ENCODE measurements around the gene EEFSEC.

DNA sequence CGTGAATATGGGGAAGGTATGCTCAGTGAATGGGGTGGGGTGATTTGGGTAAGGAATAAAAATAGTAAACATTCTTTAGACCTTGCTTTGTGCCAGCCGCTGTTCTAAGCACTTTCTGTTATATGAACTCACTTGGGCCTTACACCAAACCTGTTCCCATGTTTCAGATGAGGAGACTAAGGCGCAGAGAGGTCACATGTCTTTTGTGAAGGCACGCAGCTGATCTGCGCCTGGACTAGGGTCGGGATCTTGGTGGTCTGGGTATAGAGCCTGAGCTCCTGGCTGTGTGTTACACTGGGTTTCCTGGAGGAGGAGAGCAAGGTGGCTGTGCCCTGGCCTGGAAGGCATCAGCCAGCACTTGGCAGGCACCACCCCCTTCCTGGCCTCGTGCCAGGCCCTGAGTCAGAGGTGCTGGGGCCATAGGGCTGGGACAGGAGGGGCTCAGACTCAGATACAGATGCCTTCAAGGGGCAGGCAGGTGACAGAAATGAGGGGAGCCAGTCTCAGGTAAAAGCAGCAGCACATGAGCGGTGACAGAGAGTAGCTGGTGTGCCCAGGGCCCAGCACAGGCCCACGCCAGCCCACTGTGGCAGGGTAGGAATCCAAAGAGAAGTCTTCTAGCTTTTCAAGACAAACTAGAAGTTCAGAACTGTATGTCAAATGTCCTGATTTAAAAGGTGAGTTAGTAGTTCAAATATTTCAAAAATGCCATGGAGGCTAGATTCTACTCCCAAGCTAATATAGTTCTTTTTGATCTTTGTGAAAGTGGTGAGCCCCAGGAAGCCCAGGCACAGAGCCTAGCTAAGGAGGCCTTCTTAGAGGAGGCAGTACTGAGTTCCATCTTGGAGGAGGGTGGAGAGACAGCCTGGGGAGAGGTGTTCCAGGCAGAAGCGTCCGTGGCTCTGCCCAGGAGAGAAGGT lies 230.3 kb downstream of the EEFSEC start:
- TF ChIP-seq, protein P1, sequence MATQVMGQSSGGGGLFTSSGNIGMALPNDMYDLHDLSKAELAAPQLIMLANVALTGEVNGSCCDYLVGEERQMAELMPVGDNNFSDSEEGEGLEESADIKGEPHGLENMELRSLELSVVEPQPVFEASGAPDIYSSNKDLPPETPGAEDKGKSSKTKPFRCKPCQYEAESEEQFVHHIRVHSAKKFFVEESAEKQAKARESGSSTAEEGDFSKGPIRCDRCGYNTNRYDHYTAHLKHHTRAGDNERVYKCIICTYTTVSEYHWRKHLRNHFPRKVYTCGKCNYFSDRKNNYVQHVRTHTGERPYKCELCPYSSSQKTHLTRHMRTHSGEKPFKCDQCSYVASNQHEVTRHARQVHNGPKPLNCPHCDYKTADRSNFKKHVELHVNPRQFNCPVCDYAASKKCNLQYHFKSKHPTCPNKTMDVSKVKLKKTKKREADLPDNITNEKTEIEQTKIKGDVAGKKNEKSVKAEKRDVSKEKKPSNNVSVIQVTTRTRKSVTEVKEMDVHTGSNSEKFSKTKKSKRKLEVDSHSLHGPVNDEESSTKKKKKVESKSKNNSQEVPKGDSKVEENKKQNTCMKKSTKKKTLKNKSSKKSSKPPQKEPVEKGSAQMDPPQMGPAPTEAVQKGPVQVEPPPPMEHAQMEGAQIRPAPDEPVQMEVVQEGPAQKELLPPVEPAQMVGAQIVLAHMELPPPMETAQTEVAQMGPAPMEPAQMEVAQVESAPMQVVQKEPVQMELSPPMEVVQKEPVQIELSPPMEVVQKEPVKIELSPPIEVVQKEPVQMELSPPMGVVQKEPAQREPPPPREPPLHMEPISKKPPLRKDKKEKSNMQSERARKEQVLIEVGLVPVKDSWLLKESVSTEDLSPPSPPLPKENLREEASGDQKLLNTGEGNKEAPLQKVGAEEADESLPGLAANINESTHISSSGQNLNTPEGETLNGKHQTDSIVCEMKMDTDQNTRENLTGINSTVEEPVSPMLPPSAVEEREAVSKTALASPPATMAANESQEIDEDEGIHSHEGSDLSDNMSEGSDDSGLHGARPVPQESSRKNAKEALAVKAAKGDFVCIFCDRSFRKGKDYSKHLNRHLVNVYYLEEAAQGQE (IDR thresholded peaks at IDR 0.05; ENCODE audit: borderline replicate concordance), result no peak
- TF ChIP-seq, protein P2, sequence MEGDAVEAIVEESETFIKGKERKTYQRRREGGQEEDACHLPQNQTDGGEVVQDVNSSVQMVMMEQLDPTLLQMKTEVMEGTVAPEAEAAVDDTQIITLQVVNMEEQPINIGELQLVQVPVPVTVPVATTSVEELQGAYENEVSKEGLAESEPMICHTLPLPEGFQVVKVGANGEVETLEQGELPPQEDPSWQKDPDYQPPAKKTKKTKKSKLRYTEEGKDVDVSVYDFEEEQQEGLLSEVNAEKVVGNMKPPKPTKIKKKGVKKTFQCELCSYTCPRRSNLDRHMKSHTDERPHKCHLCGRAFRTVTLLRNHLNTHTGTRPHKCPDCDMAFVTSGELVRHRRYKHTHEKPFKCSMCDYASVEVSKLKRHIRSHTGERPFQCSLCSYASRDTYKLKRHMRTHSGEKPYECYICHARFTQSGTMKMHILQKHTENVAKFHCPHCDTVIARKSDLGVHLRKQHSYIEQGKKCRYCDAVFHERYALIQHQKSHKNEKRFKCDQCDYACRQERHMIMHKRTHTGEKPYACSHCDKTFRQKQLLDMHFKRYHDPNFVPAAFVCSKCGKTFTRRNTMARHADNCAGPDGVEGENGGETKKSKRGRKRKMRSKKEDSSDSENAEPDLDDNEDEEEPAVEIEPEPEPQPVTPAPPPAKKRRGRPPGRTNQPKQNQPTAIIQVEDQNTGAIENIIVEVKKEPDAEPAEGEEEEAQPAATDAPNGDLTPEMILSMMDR (IDR thresholded peaks at IDR 0.05; ENCODE audit: poor library complexity, severe bottlenecking), result no peak
- TF ChIP-seq EZH2 (IDR thresholded peaks at IDR 0.05; ENCODE audit: borderline replicate concordance, insufficient read depth, low read length, poor library complexity, severe bottlenecking), result no peak
- TF ChIP-seq TAF1 (IDR thresholded peaks at IDR 0.05; ENCODE audit: low read depth), result no peak
- TF ChIP-seq EP300 (conservative IDR thresholded peaks at IDR 0.05; ENCODE audit: poor library complexity, severe bottlenecking), result no peak
- no peak for TF ChIP-seq POLR2AphosphoS5 (IDR thresholded peaks at IDR 0.05)

Measured in neural cell (in vitro differentiated cells).